Gastrocnemius medialis (tissue), 4 donors: ENCODE results near the gene TRIP10. TPM values are rescaled to one million over a fixed set of nuclear protein-coding genes. Genes with fewer than 3 reads are reported as not detected.

Experiments used
- ATAC-seq, 2 donors: fragments of 150-250 bp; one replicate each; pipeline ENCODE4 v1.9.1; 2016
- DNase-seq, 2 donors: peaks; one replicate each; pipeline ENCODE4 v3.0.0-alpha.2; 2019
- H3K27ac ChIP-seq, 4 donors: fragments of 200-600 bp; sonication (generic); 1 replicate in 1 of 4; 2 replicates in 3 of 4; pipeline ENCODE4 v1.5.1; 2016 to 2018; ENCODE audit warnings: mild to moderate bottlenecking in 2 of 4, moderate library complexity in 1 of 4
- H3K27me3 ChIP-seq, 3 donors: fragments of 200-600 bp; sonication (generic) in 2 of 3; 1 replicate in 1 of 3; 2 replicates in 2 of 3; pipeline versions ENCODE4 v1.5.1 to v1.6.0; 2016 to 2019; ENCODE audit warnings: mild to moderate bottlenecking in 1 of 3, moderate library complexity in 1 of 3
- H3K36me3 ChIP-seq, 2 donors: fragments of 200-600 bp; sonication (generic) in 1 of 2; one replicate each; pipeline ENCODE4 v1.5.1; 2017 to 2018
- H3K4me1 ChIP-seq, 2 donors: fragments of 200-600 bp; sonication (generic) in 1 of 2; one replicate each; pipeline ENCODE4 v1.5.1; 2016 to 2017; ENCODE audit warnings: mild to moderate bottlenecking in 2 of 2
- H3K4me3 ChIP-seq, 4 donors: fragments of 200-600 bp; sonication (generic) in 3 of 4; 1 replicate in 1 of 4; 2 replicates in 3 of 4; pipeline ENCODE4 v1.5.1; 2016 to 2019; ENCODE audit warnings: mild to moderate bottlenecking in 2 of 4
- H3K9me3 ChIP-seq, 3 donors: fragments of 200-600 bp; sonication (generic) in 2 of 3; 1 replicate in 1 of 3; 2 replicates in 2 of 3; pipeline ENCODE4 v1.5.1; 2016 to 2019
- CTCF ChIP-seq, 5 experiments: fragments of 450-650 bp in 3 of 5; fragments of 200-600 bp in 2 of 5; sonication (generic) in 2 of 5; IDR thresholded peaks in 4 of 5; conservative IDR thresholded peaks in 1 of 5; 1 replicate in 4 of 5; 2 replicates in 1 of 5; pipeline ENCODE4 v1.5.1; 2016 to 2019; ENCODE audit warnings: antibody characterized with exemption in 5 of 5, mild to moderate bottlenecking in 3 of 5, moderate library complexity in 3 of 5
- POLR2A ChIP-seq, 2 donors: fragments of 450-650 bp; IDR thresholded peaks; one replicate each; pipeline ENCODE4 v1.6.1; 2017; ENCODE audit warnings: antibody characterized with exemption in 2 of 2, mild to moderate bottlenecking in 2 of 2, moderate library complexity in 2 of 2
- in situ Hi-C, 4 donors: fragments of 200-750 bp; cut with MboI; loops; one replicate each; pipeline versions ENCODE4 v1.15.0 to v1.8.0; 2017; ENCODE audit warnings: low sequenced_read_pairs in 4 of 4
- intact Hi-C: fragments of 100-400 bp; cut with DNase I; formaldehyde crosslinking; loops from one replicate; pipeline ENCODE4 v1.15.1; 2023; ENCODE audit warnings: low total_unique reads
- total RNA-seq, 4 donors: library from RNA; depleted of rRNA; stranded (reverse); fragments of >200 nt; gene quantifications; one replicate each; pipeline versions ENCODE4 v1.1.0 to v1.2.3, GENCODE V29; 2016

TRIP10 gene
- total RNA-seq, 4 donors from 2014 or later, result 130 to 237 (median 178) TPM

DNA sequence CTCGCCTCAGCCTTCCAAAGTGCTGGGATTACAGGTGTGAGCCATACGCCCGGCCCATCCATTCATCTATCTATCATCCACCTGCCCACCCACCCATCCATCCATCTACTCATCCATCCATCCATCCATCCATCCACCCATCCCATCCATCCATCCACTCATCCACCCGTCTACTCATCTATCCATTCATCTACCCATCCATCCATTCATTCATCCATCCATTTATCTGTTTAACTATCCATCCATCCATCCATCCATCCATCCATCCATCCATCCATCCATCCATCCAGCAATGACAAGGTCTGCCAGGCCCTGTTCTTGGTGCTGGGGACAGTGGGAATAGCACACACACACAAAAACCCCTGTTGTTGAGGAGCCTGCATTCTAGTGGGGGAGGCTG, 37.5 kb downstream of the TRIP10 start:
- H3K4me3 ChIP-seq, result no peak overlapping the region
- H3K27me3 ChIP-seq, result peaks cover 0 to 6% (median 0%) of the 10 kb centered on the region in 3 donors
- intact Hi-C loops (no loop called here), in situ Hi-C loops (no loop called here)
- ATAC-seq (no peak), DNase-seq (no peak)
- no peaks in the 10 kb centered on the region for H3K4me1 ChIP-seq
- no peak overlapping the region for H3K27ac ChIP-seq
- no peaks in the 10 kb centered on the region for H3K36me3 ChIP-seq
- no peaks in the 10 kb centered on the region for H3K9me3 ChIP-seq
- TF ChIP-seq POLR2A (IDR thresholded peaks at IDR 0.05) (no peak), CTCF (IDR thresholded peaks at IDR 0.05 in 4 of 5, conservative IDR thresholded peaks at IDR 0.05 in 1 of 5) (no peak)

GRCh38 chr19:6777434-6777833, 38.0 kb downstream of the TRIP10 start:
- in situ Hi-C loops (no loop called here), intact Hi-C loops (no loop called here)
- Histone ChIP-seq H3K36me3 (no peaks in the 10 kb centered on the region), H3K27me3 (peaks cover 0 to 2% (median 0%) of the 10 kb centered on the region in 3 donors), H3K4me3 (no peak overlapping the region), H3K4me1 (no peaks in the 10 kb centered on the region), H3K27ac (no peak overlapping the region), H3K9me3 (no peaks in the 10 kb centered on the region)
- no peak for ATAC-seq
- no peak for DNase-seq
- TF ChIP-seq CTCF (IDR thresholded peaks at IDR 0.05 in 4 of 5, conservative IDR thresholded peaks at IDR 0.05 in 1 of 5), result no peak

- in situ Hi-C loops (no loop called here), intact Hi-C loops (no loop called here)
- DNase-seq (no peak), ATAC-seq (no peak)
- Histone ChIP-seq H3K4me1 (no peaks in the 10 kb centered on the region), H3K9me3 (no peaks in the 10 kb centered on the region), H3K4me3 (no peak overlapping the region), H3K27ac (no peak overlapping the region), H3K36me3 (no peaks in the 10 kb centered on the region), H3K27me3 (no peaks in the 10 kb centered on the region)
- TF ChIP-seq CTCF (IDR thresholded peaks at IDR 0.05 in 4 of 5, conservative IDR thresholded peaks at IDR 0.05 in 1 of 5) (no peak), POLR2A (IDR thresholded peaks at IDR 0.05) (no peak)
Measured at GRCh38 chr19:6778386-6778785, 38.9 kb downstream of the TRIP10 start.

- Histone ChIP-seq H3K27me3 (no peaks in the 10 kb centered on the region), H3K27ac (no peak overlapping the region), H3K36me3 (no peaks in the 10 kb centered on the region), H3K9me3 (no peaks in the 10 kb centered on the region), H3K4me1 (no peaks in the 10 kb centered on the region), H3K4me3 (no peak overlapping the region)
- intact Hi-C loops, result no loop called here
- ATAC-seq (no peak), DNase-seq (no peak)
- in situ Hi-C loops, result no loop called here
- TF ChIP-seq CTCF (IDR thresholded peaks at IDR 0.05 in 4 of 5, conservative IDR thresholded peaks at IDR 0.05 in 1 of 5), result no peak
- no peak for TF ChIP-seq POLR2A (IDR thresholded peaks at IDR 0.05)
Measured at GRCh38 chr19:6779206-6779605, 39.7 kb downstream of the TRIP10 start.

GRCh38 chr19:6787393-6787792, 47.9 kb downstream of the TRIP10 start:
- Histone ChIP-seq H3K27me3 (no peaks in the 10 kb centered on the region), H3K4me1 (no peaks in the 10 kb centered on the region)
- intact Hi-C loops, result no loop called here

More at GRCh38 chr19:6787393-6787792, 47.9 kb downstream of the TRIP10 start:
- Histone ChIP-seq H3K4me3 (no peak overlapping the region), H3K9me3 (no peaks in the 10 kb centered on the region), H3K27ac (no peak overlapping the region), H3K36me3 (no peaks in the 10 kb centered on the region)
- in situ Hi-C loops, result no loop called here
- TF ChIP-seq CTCF (IDR thresholded peaks at IDR 0.05 in 4 of 5, conservative IDR thresholded peaks at IDR 0.05 in 1 of 5), result no peak
- TF ChIP-seq POLR2A (IDR thresholded peaks at IDR 0.05), result no peak
- DNase-seq (no peak), ATAC-seq (no peak)
